ENCODE data around the gene DRAXIN.

The DRAXIN gene

GRCh38 chr1:11767922-11768704 is 76.6 kb downstream of the DRAXIN start:
- DNase-seq = no peak

GRCh38 chr1:11768821-11769220 is 77.3 kb downstream of the DRAXIN start:
- no peak for DNase-seq

GRCh38 chr1:11769274-11769673 is 77.8 kb downstream of the DRAXIN start:
- DNase-seq = no peak

GRCh38 chr1:11770011-11770410 is 78.5 kb downstream of the DRAXIN start:
- DNase-seq = no peak

- DNase-seq = no peak
Observed at GRCh38 chr1:11771481-11772043, 80.1 kb downstream of the DRAXIN start.

- no peak for DNase-seq
Observed at GRCh38 chr1:11772458-11772857, 80.9 kb downstream of the DRAXIN start.

GRCh38 chr1:11774753-11775152 is 83.2 kb downstream of the DRAXIN start:
- no peak for DNase-seq
